HG03135 (cell line): Measurements from ENCODE around the gene TBCE.

Source experiments
- ATAC-seq: cut with Tn5 transposase; IDR thresholded peaks from one replicate; pipeline ENCODE4 v1.9.1; 2021; ENCODE audit warnings: mild to moderate bottlenecking, moderate library complexity; ENCODE audit not compliant: unreplicated experiment

The TBCE gene, protein sequence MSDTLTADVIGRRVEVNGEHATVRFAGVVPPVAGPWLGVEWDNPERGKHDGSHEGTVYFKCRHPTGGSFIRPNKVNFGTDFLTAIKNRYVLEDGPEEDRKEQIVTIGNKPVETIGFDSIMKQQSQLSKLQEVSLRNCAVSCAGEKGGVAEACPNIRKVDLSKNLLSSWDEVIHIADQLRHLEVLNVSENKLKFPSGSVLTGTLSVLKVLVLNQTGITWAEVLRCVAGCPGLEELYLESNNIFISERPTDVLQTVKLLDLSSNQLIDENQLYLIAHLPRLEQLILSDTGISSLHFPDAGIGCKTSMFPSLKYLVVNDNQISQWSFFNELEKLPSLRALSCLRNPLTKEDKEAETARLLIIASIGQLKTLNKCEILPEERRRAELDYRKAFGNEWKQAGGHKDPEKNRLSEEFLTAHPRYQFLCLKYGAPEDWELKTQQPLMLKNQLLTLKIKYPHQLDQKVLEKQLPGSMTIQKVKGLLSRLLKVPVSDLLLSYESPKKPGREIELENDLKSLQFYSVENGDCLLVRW

DNA sequence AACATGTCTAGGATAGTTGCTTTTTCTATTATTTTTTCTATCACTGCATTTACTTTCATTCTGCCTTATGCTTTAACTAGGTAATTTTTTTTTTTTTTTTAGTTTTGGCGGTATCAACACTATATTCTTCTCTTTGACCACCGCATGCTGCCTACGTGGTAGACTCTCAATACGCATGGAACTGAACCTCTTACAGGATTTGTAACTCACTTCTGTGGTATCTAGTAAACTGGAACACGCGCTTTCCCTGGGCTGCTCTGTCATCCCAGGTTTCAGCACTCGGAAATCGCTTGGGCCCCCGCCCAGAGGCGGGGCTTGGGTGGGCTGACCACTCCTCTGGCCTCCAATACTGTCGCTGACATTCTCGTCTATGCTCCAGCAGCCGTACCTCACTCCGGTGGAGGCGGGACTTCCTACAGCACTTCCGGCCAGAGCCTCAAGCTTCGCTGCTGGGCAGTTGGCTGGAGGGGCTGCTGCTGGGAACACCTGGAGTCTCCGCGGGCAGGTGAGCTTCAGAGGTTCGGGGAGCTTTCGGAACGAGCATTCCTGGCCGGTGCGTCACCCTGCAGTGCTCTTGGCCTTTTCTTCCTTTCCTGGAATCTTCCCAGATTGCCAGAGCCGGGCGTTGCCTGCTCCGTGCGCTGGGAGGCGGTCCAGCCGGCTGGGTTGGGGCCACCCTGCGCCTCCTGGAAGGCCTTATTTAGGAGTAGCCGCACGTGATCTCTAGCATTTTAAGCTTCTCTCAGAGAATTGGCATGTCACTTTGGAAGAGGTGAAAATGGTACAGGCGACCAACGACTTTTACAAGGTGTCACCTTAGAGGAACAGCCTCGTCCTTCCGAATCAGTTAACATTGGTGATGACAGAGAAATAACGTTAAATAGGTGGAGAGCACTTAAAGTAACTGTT is at the start of gene TBCE:
TSS of gene TBCE (plus strand) at position 428 of the 909 bp plus-strand sequence. CDS start 12,623 bp downstream, outside the sequence.
- peak; percentile 100 for ATAC-seq

DNA sequence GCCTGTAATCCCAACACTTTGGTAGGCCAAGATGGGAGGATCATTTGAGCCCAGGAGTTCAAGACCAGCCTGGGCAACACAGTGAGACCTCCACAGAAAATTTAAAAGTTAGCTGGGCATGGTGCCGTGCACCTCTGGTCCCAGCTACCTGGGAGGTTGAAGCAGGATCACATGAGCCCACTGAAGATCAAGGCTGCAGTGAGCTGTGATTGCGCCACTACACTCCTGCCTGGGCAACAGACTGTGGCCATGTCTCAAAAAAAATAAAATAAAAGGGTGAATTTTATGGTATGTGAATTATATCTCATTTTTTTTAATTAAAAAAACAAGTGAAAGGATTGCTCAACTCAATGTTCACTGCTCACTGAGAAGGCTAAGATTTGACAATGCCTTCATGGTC is 48.0 kb upstream of the TBCE start:
- ATAC-seq, result no peak

DNA sequence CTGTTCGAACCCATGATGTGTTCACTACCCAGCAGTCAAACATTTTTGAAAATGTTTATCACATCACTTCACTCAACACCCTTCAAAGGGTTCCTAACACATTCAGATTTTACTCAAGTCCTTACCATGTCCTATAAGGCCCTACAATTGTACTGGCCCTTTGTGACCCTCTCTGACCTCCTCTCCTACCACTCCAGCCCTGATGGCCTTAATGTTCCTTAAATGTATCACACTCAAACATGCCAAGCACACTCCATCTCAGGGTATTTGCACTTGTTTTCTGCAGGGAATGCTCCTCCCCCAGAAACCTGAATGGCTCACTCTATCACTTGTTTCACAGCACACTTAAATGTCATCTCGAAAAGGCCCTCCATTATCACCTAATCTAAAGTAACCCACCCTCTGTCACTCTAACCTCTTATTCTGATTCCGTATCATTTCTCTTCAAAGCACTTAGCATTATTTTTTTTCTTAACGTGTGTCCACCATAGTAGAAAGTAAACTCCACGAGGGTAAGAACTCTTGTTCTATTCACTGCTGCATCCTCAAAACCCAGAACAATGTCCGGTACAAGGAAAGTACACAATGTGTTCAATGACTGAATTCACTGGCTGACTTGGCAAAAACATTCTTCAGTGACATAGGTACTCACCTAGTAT is 46.6 kb upstream of the TBCE start:
- ATAC-seq, result no peak

GRCh38 chr1:235324296-235324695 is 42.9 kb upstream of the TBCE start:
- no peak for ATAC-seq

DNA sequence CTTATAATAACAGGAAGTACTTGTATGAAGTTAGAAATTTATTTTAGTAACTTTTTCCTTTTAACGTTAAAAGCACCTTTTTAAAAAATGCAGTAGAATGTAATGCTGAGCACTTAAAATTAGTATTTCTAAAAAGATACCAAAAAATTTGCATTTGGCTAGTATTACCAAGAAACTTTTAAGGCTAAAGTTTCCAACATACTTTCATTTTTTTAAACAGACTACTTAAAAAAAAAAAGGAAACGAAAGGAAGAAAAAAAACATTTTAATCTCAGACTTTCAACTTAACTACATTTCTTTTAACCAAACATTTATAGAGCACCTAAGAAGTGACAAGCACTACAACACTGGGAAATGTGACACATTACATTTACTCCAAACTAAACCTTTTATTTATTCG is 42.1 kb upstream of the TBCE start:
- no peak for ATAC-seq

GRCh38 chr1:235325854-235326253 is 41.4 kb upstream of the TBCE start:
- no peak for ATAC-seq

- peak; percentile 26 for ATAC-seq
Measured at GRCh38 chr1:235326719-235327558, 40.3 kb upstream of the TBCE start.

- peak; percentile 6 for ATAC-seq
Measured at GRCh38 chr1:235327559-235328270, 39.5 kb upstream of the TBCE start, which contains the start of gene ARID4B. TSS of gene ARID4B (minus strand) at chr1:235328179. CDS start at chr1:235326919, 1,260 bp downstream.

DNA sequence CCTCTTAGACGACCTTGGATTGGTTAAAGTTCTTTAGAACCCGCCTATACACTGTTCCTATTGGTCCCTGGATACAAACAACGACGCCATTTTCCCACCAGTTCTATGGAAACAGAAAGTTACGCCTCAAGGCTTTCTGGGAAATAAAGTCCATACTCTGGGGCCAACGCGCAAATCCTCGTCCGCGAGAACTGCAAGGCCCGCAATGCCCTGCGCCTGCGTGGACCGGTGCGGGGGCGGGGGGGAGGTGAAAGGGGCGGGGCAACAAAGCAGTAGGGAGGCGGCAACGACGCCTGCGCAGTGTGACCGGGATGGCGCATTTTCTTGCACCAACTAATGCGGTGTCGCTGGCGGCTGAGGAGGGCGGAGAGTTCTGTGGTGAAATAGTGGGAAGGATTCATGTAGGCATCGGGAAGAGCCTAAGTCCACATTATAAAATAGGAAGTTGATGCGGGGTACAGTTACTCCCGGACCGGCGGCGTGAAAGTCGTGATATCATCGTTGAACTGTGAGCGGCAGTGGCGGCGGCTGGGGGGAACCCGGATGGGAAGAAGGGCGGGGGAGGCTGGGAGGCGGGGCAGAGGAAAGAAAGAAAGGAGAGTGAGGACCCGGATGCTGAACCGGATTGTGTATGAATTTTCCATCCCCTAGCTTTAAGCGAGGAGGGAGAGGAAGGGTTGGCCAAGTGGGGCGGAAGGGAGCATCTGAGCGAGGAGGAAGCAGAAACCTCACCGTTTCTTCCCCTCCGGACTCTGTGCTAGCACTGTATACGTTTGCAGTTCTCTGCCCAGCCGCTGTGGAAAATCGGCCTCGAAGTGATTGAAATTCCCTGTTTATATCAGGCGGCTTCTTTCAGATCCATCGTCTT is 38.7 kb upstream of the TBCE start, which contains the start of gene GGPS1:
TSS of gene GGPS1 (plus strand) at position 300 of the 868 bp plus-strand sequence. CDS start 6,695 bp downstream, outside the sequence.
- peak; percentile 65 for ATAC-seq

- peak; percentile 38 for ATAC-seq
Measured at GRCh38 chr1:235329139-235329902, 37.9 kb upstream of the TBCE start.

DNA sequence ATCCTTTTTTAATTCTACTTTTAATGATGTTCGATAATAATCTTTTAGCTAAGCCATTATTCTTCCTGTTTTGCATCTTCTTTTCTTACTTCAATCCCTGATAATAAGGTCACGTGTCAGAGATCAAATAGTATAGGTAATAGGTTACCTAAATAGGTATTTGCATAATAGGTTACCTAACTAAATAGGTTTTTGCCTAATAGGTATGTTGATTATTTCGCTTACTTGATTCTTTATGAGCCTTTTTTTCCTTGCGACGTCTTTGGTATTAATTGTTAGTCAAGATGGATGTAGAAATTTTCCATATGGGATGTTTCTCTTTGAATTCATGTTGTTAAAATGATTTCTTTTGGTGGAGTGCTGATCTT is 36.3 kb upstream of the TBCE start:
- ATAC-seq, result no peak

DNA sequence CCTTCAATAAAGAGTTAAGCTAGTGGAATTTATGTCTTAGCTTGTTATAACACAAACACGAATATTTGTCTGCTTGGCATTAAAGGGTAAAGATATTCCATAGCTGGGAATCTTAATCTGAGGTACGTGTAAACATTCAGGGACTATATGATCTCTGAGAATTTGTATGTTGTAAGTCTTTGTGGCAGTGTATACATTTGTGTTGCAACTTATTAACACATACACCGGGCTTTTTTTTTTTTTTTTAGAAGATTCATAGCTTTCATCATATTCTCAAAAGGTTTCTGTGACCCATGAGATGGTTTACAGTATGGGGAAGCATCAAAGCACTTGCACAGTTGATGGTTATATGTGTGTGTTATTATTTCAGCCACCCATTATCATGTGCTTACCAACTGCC is 35.8 kb upstream of the TBCE start:
- no peak for ATAC-seq

DNA sequence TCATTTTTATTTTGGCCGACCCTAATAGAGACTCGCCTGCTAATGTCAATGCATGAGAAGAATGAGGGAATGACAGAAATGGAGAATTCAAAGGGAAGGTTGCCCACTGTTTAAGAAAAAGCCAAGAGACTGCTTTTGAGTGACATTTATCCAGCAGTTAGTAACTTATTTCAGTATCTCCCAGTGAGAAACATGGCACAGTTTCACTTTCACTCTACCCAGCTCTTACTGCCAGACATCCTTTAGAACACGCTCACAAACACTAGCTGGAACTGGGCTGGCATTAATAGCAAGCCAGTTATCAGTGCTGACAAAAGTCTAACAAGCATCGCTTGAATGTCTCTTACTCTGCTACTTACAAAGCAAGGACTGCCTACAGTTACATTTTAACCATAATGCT is 30.3 kb upstream of the TBCE start:
- ATAC-seq, result no peak

- ATAC-seq, result no peak
Measured at GRCh38 chr1:235339746-235340145, 27.5 kb upstream of the TBCE start.

GRCh38 chr1:235341334-235341733 is 25.9 kb upstream of the TBCE start:
- no peak for ATAC-seq

- no peak for ATAC-seq
Measured at GRCh38 chr1:235342039-235342438, 25.2 kb upstream of the TBCE start.

DNA sequence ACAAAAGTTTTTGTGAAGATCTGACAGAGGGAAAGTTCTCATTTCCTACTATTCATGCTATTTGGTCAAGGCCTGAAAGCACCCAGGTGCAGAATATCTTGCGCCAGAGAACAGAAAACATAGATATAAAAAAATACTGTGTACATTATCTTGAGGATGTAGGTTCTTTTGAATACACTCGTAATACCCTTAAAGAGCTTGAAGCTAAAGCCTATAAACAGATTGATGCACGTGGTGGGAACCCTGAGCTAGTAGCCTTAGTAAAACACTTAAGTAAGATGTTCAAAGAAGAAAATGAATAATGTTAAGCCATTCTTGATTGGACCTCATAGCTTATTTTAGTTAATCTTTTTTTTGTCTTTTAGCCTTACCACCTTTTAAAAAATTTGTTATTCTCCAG is 24.8 kb upstream of the TBCE start:
- ATAC-seq, result no peak

DNA sequence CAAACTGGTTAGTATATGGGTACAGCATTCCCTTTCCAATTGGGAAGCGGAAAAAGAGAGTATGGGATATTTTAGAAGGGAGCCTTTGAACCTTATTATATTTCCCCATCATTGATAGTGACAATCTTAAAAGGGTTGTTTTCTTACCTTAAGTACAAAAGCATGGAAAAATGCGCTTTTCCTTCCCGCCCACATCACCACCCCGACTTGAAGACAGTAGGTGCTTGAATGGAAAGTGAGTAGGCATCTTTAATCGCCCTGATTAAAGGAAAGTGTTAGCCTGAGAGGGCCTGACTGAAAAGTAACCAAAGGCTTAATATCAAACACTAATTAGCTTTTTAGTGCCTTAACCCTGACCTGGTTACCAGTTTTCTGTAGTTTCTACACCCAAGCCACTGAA is 23.5 kb upstream of the TBCE start:
- no peak for ATAC-seq
